Endothelial cell of umbilical vein (primary cell): ENCODE measurements around the gene TRPC6. TPM values are rescaled to one million over a fixed set of nuclear protein-coding genes. Genes with fewer than 3 reads are reported as not detected.

Experiments used
- BruUV-seq: library from RNA; stranded (reverse); fragments of 400-500 nt; replicated peaks from 2 replicates; lab custom pipeline; 2021; lab: Mats Ljungman, UMichigan
- CTCF ChIA-PET: fragments of 300-600, 350-600 bp; sonication (Branson Sonifier 250); formaldehyde crosslinking; loops from one replicate; lab custom pipeline; 2021; ENCODE audit warnings: antibody characterized with exemption, inconsistent platforms; lab: Charles Lee
- POLR2A ChIA-PET: fragments of 300-600, 350-600 bp; sonication (Branson Sonifier 250); formaldehyde crosslinking; loops from one replicate; lab custom pipeline; 2021; ENCODE audit warnings: antibody characterized with exemption, inconsistent platforms; lab: Charles Lee
- DNase-seq: peaks from one replicate; pipeline ENCODE4 v3.0.0-alpha.2; 2011; ENCODE audit warnings: low read depth, low spot score
- FAIRE-seq: peaks from 2 replicates; lab custom pipeline; 2011; peaks lifted over from hg19 to GRCh38; lab: Jason Lieb, UNC
- H2AFZ ChIP-seq: 2 replicates; pipeline ENCODE4 v1.6.0; 2012; ENCODE audit warnings: low read depth, low read length, control low read depth, inconsistent platforms
- H3K27ac ChIP-seq: 2 replicates; pipeline ENCODE4 v1.5.1; 2011; ENCODE audit warnings: low read depth, mild to moderate bottlenecking, control low read depth, low read length, moderate library complexity; ENCODE audit not compliant: insufficient read depth
- H3K27me3 ChIP-seq, 2 experiments: 2 replicates each; pipeline versions ENCODE4 v1.6.0 to v1.6.1; 2011; ENCODE audit warnings: low read length in 2 of 2, mixed read lengths in 1 of 2; ENCODE audit not compliant: control insufficient read depth in 2 of 2, insufficient read depth in 2 of 2
- H3K36me3 ChIP-seq, 2 experiments: 2 replicates in 1 of 2; 3 replicates in 1 of 2; pipeline ENCODE4 v1.5.1; 2011; ENCODE audit warnings: low read length in 2 of 2, mild to moderate bottlenecking in 1 of 2, moderate library complexity in 1 of 2; ENCODE audit not compliant: control insufficient read depth in 2 of 2, insufficient read depth in 2 of 2; ENCODE audit errors: extremely low read depth in 1 of 2
- H3K4me1 ChIP-seq: 3 replicates; pipeline ENCODE4 v1.5.1; 2011; ENCODE audit warnings: mild to moderate bottlenecking, low read length; ENCODE audit not compliant: control insufficient read depth, insufficient read depth; ENCODE audit errors: extremely low read depth
- H3K4me2 ChIP-seq: 2 replicates; pipeline ENCODE4 v1.6.1; 2011; ENCODE audit warnings: low read length, control low read depth, mixed read lengths; ENCODE audit not compliant: insufficient read depth
- H3K4me3 ChIP-seq, 3 experiments: fragments of 200-600 bp in 1 of 3; sonication (generic), shearing (Covaris generic) in 1 of 3; replicated peaks in 1 of 3; 2 replicates each; pipeline ENCODE4 v1.5.1; 2011 to 2016; ENCODE audit warnings: control low read depth in 3 of 3, low read length in 3 of 3, mild to moderate bottlenecking in 2 of 3, inconsistent platforms in 1 of 3, low read depth in 1 of 3, moderate library complexity in 1 of 3; ENCODE audit not compliant: insufficient read depth in 1 of 3
- H3K79me2 ChIP-seq: 2 replicates; pipeline ENCODE4 v1.6.0; 2012; ENCODE audit warnings: low read length, inconsistent platforms; ENCODE audit not compliant: control insufficient read depth, insufficient read depth
- H3K9ac ChIP-seq: replicated peaks from 2 replicates; pipeline ENCODE3; 2011; ENCODE audit warnings: low read length, control low read depth; ENCODE audit not compliant: insufficient read depth; ENCODE audit errors: extremely low read depth
- H3K9me1 ChIP-seq: replicated peaks from 3 replicates; pipeline ENCODE4 v1.6.0; 2011; ENCODE audit warnings: mild to moderate bottlenecking, low read length; ENCODE audit not compliant: control insufficient read depth, insufficient read depth; ENCODE audit errors: extremely low read depth
- H3K9me3 ChIP-seq: replicated peaks from 2 replicates; pipeline ENCODE4 v1.5.1; 2012; ENCODE audit warnings: low read length, inconsistent platforms; ENCODE audit not compliant: control insufficient read depth, insufficient read depth
- H4K20me1 ChIP-seq: replicated peaks from 2 replicates; pipeline ENCODE3; 2011; ENCODE audit warnings: mild to moderate bottlenecking, low read length; ENCODE audit not compliant: control insufficient read depth, insufficient read depth; ENCODE audit errors: extremely low read depth
- CTCF ChIP-seq, 2 donors: IDR thresholded peaks; 1 replicate in 1 of 2; 2 replicates in 1 of 2; pipeline ENCODE4 v1.5.1; 2011; ENCODE audit warnings: low read length in 2 of 2, mild to moderate bottlenecking in 2 of 2, moderate library complexity in 2 of 2, control low read depth in 1 of 2, inconsistent platforms in 1 of 2, low read depth in 1 of 2; ENCODE audit not compliant: insufficient read depth in 1 of 2; ENCODE audit errors: extremely low read depth in 1 of 2
- FOS ChIP-seq: IDR thresholded peaks from 2 replicates; pipeline ENCODE4 v1.6.1; 2011; ENCODE audit warnings: mild to moderate bottlenecking, low read length, moderate library complexity, borderline replicate concordance; ENCODE audit not compliant: insufficient read depth
- GATA2 ChIP-seq: IDR thresholded peaks from 2 replicates; pipeline ENCODE4 v1.7.0; 2011; ENCODE audit warnings: low read depth, mild to moderate bottlenecking, moderate library complexity, mixed read lengths, low read length; ENCODE audit not compliant: insufficient read length, insufficient read depth
- JUN ChIP-seq: IDR thresholded peaks from 2 replicates; pipeline ENCODE4 v1.6.1; 2011; ENCODE audit warnings: borderline replicate concordance, low read depth; ENCODE audit not compliant: insufficient read length, insufficient read depth
- MAX ChIP-seq: IDR thresholded peaks from 2 replicates; pipeline ENCODE4 v1.6.1; 2011; ENCODE audit not compliant: insufficient read depth, insufficient read length
- MYC ChIP-seq: IDR thresholded peaks from one replicate; pipeline ENCODE4 v1.6.1; 2011; ENCODE audit warnings: mild to moderate bottlenecking, low read depth, low read length
- POLR2A ChIP-seq: IDR thresholded peaks from 2 replicates; pipeline ENCODE4 v1.6.1; 2012; ENCODE audit warnings: low read depth, mild to moderate bottlenecking, control low read depth, low read length
- POLR2AphosphoS5 ChIP-seq: IDR thresholded peaks from 2 replicates; pipeline ENCODE4 v1.6.1; 2012; ENCODE audit warnings: low read depth, mild to moderate bottlenecking, control low read depth, low read length, moderate library complexity; ENCODE audit not compliant: insufficient read depth
- dilution Hi-C: fragments of 300-500 bp; cut with MboI; formaldehyde crosslinking; loops from one replicate; pipeline ENCODE4 v1.15.0; 2019; ENCODE audit warnings: low sequenced_read_pairs; ENCODE audit not compliant: extremely low pct_ligation_motif_present
- intact Hi-C: fragments of 100-400 bp; cut with micrococcal nuclease; formaldehyde crosslinking; loops from one replicate; pipeline ENCODE4 v1.10.0; 2022
- polyA plus RNA-seq, 4 experiments: library from polyadenylated mRNA; depleted of rRNA in 3 of 4; stranded (reverse) in 3 of 4; unstranded in 1 of 4; fragments of >200 nt; gene quantifications; 2 replicates each; pipeline versions ENCODE4 v1.2.1 to v1.2.3, GENCODE V29; 2011 to 2012; ENCODE audit warnings: missing spikeins in 1 of 4
- total RNA-seq: library from RNA; stranded (reverse); gene quantifications from 2 replicates; pipeline ENCODE4 v1.2.3, GENCODE V29; 2021

Gene TRPC6
- total and polyA plus RNA-seq, 2 donors (not counting 3 experiments of a cell fraction or from before 2014, with no cell fraction given) = not detected

DNA sequence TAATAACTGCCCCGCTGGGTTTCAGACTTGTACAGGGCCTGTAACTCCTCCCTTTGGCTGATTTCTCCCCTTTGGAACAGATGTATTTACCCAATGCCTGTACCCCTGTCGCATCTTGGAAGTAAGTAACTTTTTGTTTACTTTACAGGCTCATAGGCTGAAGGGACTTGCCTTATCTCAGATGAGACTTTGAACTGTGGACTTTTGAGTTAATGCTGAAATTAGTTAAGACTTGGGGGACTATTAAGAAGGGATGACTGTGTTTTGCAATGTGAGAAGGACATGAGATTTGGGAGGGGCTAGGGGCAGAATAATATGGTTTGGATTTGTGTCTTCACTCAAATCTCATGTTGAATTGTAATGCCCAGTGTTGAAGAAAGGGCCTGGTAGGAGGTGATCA lies 62.0 kb downstream of the TRPC6 start:
- DNase-seq (no peak), FAIRE-seq (no peak)
- no peak overlapping the region for H3K9ac ChIP-seq
- H3K4me1 ChIP-seq = no peaks in the 10 kb centered on the region
- H3K9me3 ChIP-seq = no peaks in the 10 kb centered on the region
- no peaks in the 10 kb centered on the region for H3K27me3 ChIP-seq
- H3K79me2 ChIP-seq = no peaks in the 10 kb centered on the region
- no peak overlapping the region for H2AFZ ChIP-seq
- intact Hi-C loops (no loop called here), dilution Hi-C loops (no loop called here)
- TF ChIP-seq POLR2A (no peak), JUN (no peak), POLR2AphosphoS5 (no peak), FOS (no peak), GATA2 (no peak), MYC (no peak), CTCF (IDR thresholded peaks at IDR 0.05; ENCODE audit: extremely low read depth in 1 of 2, insufficient read depth in 1 of 2, low read depth in 1 of 2, low read length in 2 of 2) (no peak), MAX (no peak)
- BruUV-seq = no TSS peak
- no peak overlapping the region for H3K4me3 ChIP-seq
- H3K36me3 ChIP-seq = no peaks in the 10 kb centered on the region
- CTCF ChIA-PET = no interaction called here
- POLR2A ChIA-PET = no interaction called here
- H3K9me1 ChIP-seq = no peaks in the 10 kb centered on the region
- H4K20me1 ChIP-seq = no peaks in the 10 kb centered on the region
- H3K4me2 ChIP-seq = no peak overlapping the region
- no peak overlapping the region for H3K27ac ChIP-seq
